ENCODE measurements around the gene RARRES2.
"Not testable (repeated sequence)": the region's sequence is repeated elsewhere in the genome, so short reads cannot be mapped to it uniquely, and the experiment has no call there.

GRCh38 chr7:150290317-150290716, 51.1 kb downstream of the RARRES2 start:
- TF ChIP-seq TAF1, POLR2AphosphoS5, POLR2A (IDR thresholded peaks at IDR 0.05; ENCODE audit: low read depth, low read length): not testable (repeated sequence)
